Activated naive CD8-positive, alpha-beta T cell treated with anti-CD3 and anti-CD28 coated beads, Interleukin-2, amount 10 ng/mL, durations not matched to agents 7 days and 5 days (primary cell): ENCODE results near the gene CHERP. TPM values are rescaled to one million over a fixed set of nuclear protein-coding genes. Genes with fewer than 3 reads are reported as not detected.
"Not testable (repeated sequence)": the region's sequence is repeated elsewhere in the genome, so short reads cannot be mapped to it uniquely, and the experiment has no call there.

Experiments used
- ATAC-seq: fragments of 150-1000 bp; cut with Tn5 transposase; one replicate; pipeline ENCODE4 v1.10.0; 2021; ENCODE audit warnings: low read depth, moderate library complexity
- POLR2A ChIA-PET: fragments of 350-600 bp; sonication (Branson Sonifier 250); formaldehyde crosslinking; loops from one replicate; lab custom pipeline; 2021; ENCODE audit warnings: antibody characterized with exemption; lab: Charles Lee
- DNase-seq: peaks from one replicate; pipeline ENCODE4 v3.0.0; 2021
- H3K27ac Mint-ChIP-seq: one replicate; pipeline ENCODE4 v1.8.0; 2022; ENCODE audit warnings: mild to moderate bottlenecking, mixed read lengths
- H3K27me3 Mint-ChIP-seq: one replicate; pipeline ENCODE4 v1.8.0; 2022; ENCODE audit warnings: mild to moderate bottlenecking, moderate library complexity, mixed read lengths
- H3K36me3 Mint-ChIP-seq: one replicate; pipeline ENCODE4 v1.8.0; 2021; ENCODE audit warnings: mild to moderate bottlenecking, mixed read lengths
- H3K4me1 Mint-ChIP-seq: one replicate; pipeline ENCODE4 v1.8.0; 2021; ENCODE audit warnings: mixed read lengths
- H3K4me3 Mint-ChIP-seq: one replicate; pipeline ENCODE4 v1.8.0; 2022; ENCODE audit warnings: mild to moderate bottlenecking, moderate library complexity, mixed read lengths
- H3K9me3 Mint-ChIP-seq: one replicate; pipeline ENCODE4 v1.8.0; 2021; ENCODE audit warnings: mixed read lengths
- total RNA-seq, 2 experiments: library from RNA; stranded (reverse); gene quantifications; one replicate each; pipeline ENCODE4 v1.2.3, GENCODE V29; 2021

Gene CHERP
- total RNA-seq, 2 experiments from 2014 or later, result 65.5 to 67.0 TPM

GRCh38 chr19:16519230-16519687, 23.0 kb downstream of the CHERP start:
- H3K4me1 Mint-ChIP-seq, result peaks cover 8% of the 10 kb centered on the region
- no peak overlapping the region for H3K27ac Mint-ChIP-seq
- ATAC-seq, result no peak
- no peaks in the 10 kb centered on the region for H3K27me3 Mint-ChIP-seq
- H3K9me3 Mint-ChIP-seq, result no peaks in the 10 kb centered on the region
- H3K36me3 Mint-ChIP-seq, result peaks cover 19% of the 10 kb centered on the region
- POLR2A ChIA-PET, result no interaction called here
- no peak for DNase-seq
- H3K4me3 Mint-ChIP-seq, result no peak overlapping the region

DNA sequence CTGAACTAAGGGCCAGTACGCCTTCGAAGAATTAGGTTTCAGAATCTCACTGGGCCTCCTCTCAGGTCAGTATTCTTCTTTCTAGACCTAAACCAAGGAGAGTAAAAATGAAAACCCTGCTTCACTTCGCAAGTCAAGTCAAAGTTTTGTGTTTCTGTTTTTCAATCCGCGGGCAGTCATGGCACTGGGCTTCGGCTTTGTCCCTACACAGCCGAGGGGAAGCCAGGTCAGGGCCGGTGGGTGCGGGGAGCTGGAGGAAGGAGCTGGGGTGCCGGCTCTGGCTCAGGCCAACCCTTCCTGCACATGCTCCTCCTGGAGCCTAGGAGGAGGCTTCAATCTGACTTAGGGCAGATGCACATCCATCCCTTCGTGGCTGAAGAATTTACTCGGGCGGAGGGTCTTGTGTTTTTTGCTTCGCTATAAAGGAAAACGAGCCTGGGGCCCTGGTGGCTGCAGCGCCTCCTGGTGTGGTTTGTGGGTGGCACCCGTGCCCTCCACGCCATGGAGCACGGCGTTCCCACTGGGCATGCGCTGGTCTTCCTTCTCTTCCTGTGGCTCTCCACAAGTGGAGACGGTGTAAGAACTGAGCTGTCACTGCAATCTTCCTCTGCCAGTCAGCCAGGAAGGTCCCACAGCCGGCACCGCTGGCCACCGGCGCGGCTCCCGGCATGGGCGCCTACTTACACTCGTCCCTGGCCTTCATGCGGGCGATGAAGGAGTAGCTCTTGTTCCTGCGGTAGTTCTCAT, 23.6 kb downstream of the CHERP start:
- H3K27ac Mint-ChIP-seq, result no peak overlapping the region
- ATAC-seq (no peak), DNase-seq (no peak)
- no peaks in the 10 kb centered on the region for H3K27me3 Mint-ChIP-seq
- H3K36me3 Mint-ChIP-seq, result peaks cover 13% of the 10 kb centered on the region
- H3K9me3 Mint-ChIP-seq, result no peaks in the 10 kb centered on the region
- peaks cover 8% of the 10 kb centered on the region for H3K4me1 Mint-ChIP-seq
- no peak overlapping the region for H3K4me3 Mint-ChIP-seq
- POLR2A ChIA-PET, result interaction anchor here (1.2 kb wide), 1 partner anchor 10 kb away, joined by 3 read pairs; no protein-coding TSS in a partner anchor

DNA sequence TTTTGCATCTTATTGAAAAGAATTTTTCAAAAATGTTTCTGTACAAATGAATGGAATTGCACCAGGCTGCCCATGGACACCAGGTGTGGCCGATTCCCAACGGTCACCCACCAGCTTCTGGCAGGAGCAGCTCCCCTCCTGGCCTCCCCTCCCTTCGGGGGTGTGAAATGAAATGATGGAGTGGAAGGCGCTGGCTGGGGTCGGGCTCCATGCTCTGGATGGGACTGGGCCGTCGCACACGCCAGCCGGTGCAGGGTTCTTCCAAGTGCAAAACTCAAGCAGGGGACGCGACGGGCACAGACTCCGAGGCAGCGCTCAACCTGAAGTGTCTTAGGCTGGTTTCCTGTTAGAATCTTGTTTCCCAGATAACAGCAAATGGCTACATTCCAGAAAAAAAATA, 24.2 kb downstream of the CHERP start:
- Mint-ChIP-seq H3K27me3 (no peaks in the 10 kb centered on the region), H3K36me3 (peaks cover 11% of the 10 kb centered on the region), H3K4me1 (peaks cover 8% of the 10 kb centered on the region), H3K27ac (no peak overlapping the region), H3K9me3 (no peaks in the 10 kb centered on the region), H3K4me3 (no peak overlapping the region)
- DNase-seq, result no peak
- ATAC-seq, result no peak
- POLR2A ChIA-PET, result interaction anchor here (1.2 kb wide), 1 partner anchor 10 kb away, joined by 3 read pairs; no protein-coding TSS in a partner anchor

GRCh38 chr19:16516923-16517610, 25.2 kb downstream of the CHERP start:
- Mint-ChIP-seq H3K27me3 (no peaks in the 10 kb centered on the region), H3K9me3 (no peaks in the 10 kb centered on the region), H3K36me3 (peaks cover 6% of the 10 kb centered on the region), H3K4me1 (peaks cover 8% of the 10 kb centered on the region), H3K27ac (peak overlapping the region; percentile 56), H3K4me3 (no peak overlapping the region)
- ATAC-seq, result peak; percentile 19
- POLR2A ChIA-PET, result interaction anchor here (1.2 to 1.3 kb wide), 3 partner anchors 11 to 25 kb away, joined by 3 to 5 read pairs (median 4); partner anchors contain the start of gene CHERP
- DNase-seq, result no peak

- Mint-ChIP-seq H3K4me1 (peaks cover 8% of the 10 kb centered on the region), H3K4me3 (no peak overlapping the region), H3K27ac (no peak overlapping the region), H3K36me3 (peaks cover 6% of the 10 kb centered on the region), H3K9me3 (no peaks in the 10 kb centered on the region), H3K27me3 (no peaks in the 10 kb centered on the region)
- DNase-seq, result no peak
- POLR2A ChIA-PET, result interaction anchor here (1.3 kb wide), 1 partner anchor 26 kb away, joined by 5 read pairs; the partner anchor contains the start of gene CHERP
- ATAC-seq, result no peak
Measured at GRCh38 chr19:16516381-16516780, 25.9 kb downstream of the CHERP start.

DNA sequence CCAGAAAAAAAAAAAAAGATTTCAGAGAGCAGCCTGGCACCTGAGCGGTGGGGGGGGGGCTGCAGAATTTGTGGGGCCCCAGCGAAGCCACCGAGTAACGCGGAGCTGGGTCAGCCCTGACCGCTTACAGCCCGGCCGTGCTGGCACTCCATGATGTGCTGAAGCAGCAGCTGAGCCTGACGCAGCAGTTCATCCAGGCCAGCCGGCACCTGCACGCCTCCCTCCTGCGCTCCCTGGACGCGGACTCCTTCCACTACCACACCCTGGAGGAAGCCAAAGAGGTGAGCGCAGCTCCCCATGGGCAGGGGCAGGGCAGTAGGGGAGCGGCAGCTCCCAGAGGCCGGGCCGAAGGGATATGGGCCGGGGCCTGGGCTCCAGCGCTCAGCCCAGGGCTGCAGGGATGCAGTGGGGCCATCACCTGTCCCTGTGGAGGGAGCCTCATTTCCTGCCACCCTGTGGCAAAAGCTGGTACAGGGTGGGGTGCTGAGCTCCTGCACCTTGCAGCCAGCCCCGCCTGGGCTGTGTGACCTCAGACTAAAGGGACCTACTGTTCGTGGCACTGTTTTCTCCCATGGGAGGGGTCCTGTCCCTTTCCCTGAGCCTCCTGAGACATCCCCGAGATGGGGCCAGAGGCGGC, 27.7 kb downstream of the CHERP start:
- no peaks in the 10 kb centered on the region for H3K9me3 Mint-ChIP-seq
- H3K27ac Mint-ChIP-seq, result no peak overlapping the region
- peaks cover 8% of the 10 kb centered on the region for H3K4me1 Mint-ChIP-seq
- POLR2A ChIA-PET, result interaction anchor here (1.0 kb wide), 1 partner anchor 146 kb away, joined by 3 read pairs; the partner anchor contains the start of gene TMEM38A
- H3K27me3 Mint-ChIP-seq, result no peaks in the 10 kb centered on the region
- DNase-seq, result no peak
- H3K36me3 Mint-ChIP-seq, result peaks cover 5% of the 10 kb centered on the region
- no peak for ATAC-seq
- H3K4me3 Mint-ChIP-seq, result no peak overlapping the region

DNA sequence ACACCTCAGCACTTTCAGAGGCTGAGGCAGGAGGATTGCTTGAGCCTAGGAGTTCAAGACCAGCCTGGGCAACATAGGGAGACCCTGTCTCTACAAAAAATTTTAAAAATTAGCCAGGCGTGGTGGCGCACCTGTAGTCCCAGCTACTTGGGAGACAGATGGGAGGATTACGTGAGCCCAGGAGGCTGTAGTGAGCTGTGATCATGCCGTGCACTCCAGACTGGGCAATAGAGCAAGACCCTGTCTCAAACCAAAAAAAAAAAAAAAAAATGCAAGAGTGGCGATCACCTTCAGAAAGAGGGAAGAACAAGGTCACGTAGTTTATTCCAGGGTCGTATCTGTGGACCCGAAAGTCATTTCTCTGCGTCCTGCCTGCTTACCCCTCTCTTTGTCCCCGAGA, 29.6 kb downstream of the CHERP start:
- H3K27ac Mint-ChIP-seq, H3K9me3 Mint-ChIP-seq, H3K36me3 Mint-ChIP-seq, ATAC-seq, H3K27me3 Mint-ChIP-seq, POLR2A ChIA-PET, DNase-seq, H3K4me1 Mint-ChIP-seq, H3K4me3 Mint-ChIP-seq: not testable (repeated sequence)

GRCh38 chr19:16509141-16510061, 32.8 kb downstream of the CHERP start:
- DNase-seq (no peak), ATAC-seq (no peak)
- Mint-ChIP-seq H3K4me3 (no peak overlapping the region), H3K4me1 (no peaks in the 10 kb centered on the region), H3K27ac (no peak overlapping the region), H3K36me3 (peaks cover 1% of the 10 kb centered on the region), H3K9me3 (no peaks in the 10 kb centered on the region), H3K27me3 (no peaks in the 10 kb centered on the region)
- POLR2A ChIA-PET, result interaction anchor here (1.1 kb wide), 1 partner anchor 11 kb away, joined by 4 read pairs; no protein-coding TSS in a partner anchor

DNA sequence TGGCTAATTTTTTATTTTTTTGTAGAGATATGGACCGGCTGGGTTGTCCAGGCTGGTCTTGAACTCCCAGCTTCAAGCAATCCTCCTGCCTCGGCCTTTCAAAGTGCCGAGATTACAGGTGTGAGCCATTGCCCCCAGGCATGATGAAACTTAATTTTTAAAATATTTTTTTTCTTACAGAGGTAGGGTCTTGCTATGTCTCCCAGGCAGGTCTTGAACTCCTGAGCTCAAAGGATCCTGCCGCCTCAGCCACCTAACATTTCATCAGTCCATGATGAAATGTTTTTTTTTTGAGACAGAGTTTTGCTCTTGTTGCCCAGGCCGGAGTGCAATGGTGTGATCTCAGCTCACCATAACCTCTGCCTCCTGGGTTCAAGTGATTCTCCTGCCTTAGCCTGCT, 33.7 kb downstream of the CHERP start:
- POLR2A ChIA-PET, result no interaction called here
- H3K4me1 Mint-ChIP-seq, result no peaks in the 10 kb centered on the region
- no peaks in the 10 kb centered on the region for H3K27me3 Mint-ChIP-seq
- H3K36me3 Mint-ChIP-seq, result peaks cover 2% of the 10 kb centered on the region
- no peak for ATAC-seq
- no peak overlapping the region for H3K4me3 Mint-ChIP-seq
- DNase-seq, result no peak
- no peaks in the 10 kb centered on the region for H3K9me3 Mint-ChIP-seq
- H3K27ac Mint-ChIP-seq, result no peak overlapping the region

- H3K27ac Mint-ChIP-seq, result no peak overlapping the region
- H3K36me3 Mint-ChIP-seq, result peaks cover 2% of the 10 kb centered on the region
- ATAC-seq, result no peak
- H3K4me1 Mint-ChIP-seq, result no peaks in the 10 kb centered on the region
- POLR2A ChIA-PET, result no interaction called here
- H3K9me3 Mint-ChIP-seq, result no peaks in the 10 kb centered on the region
- H3K27me3 Mint-ChIP-seq, result no peaks in the 10 kb centered on the region
- no peak for DNase-seq
- no peak overlapping the region for H3K4me3 Mint-ChIP-seq
Measured at GRCh38 chr19:16506961-16507360, 35.3 kb downstream of the CHERP start.

GRCh38 chr19:16506161-16506560, 36.1 kb downstream of the CHERP start:
- H3K27me3 Mint-ChIP-seq, POLR2A ChIA-PET, H3K9me3 Mint-ChIP-seq, ATAC-seq, H3K27ac Mint-ChIP-seq, H3K4me1 Mint-ChIP-seq, H3K36me3 Mint-ChIP-seq, H3K4me3 Mint-ChIP-seq, DNase-seq: not testable (repeated sequence)

DNA sequence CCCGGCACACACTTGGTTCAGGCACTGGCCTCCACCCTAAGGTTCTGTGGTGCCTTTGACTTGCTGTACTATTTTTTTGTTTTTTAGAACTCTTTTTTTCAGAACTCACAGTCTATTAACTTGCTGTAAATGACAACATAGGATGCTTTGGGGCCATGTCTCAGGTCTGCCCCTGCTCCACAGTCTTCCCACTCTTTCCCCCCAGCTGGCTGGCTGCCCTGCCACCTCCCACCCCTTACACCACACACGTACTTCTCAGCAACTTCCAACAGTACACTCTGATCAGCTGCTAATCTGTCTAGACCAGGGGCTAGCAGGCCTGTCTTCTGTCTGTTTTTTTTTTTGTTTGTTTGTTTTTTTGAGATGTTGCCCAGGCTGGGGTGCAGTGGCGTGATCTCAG, 38.0 kb downstream of the CHERP start:
- Mint-ChIP-seq H3K9me3 (no peaks in the 10 kb centered on the region), H3K27ac (peak overlapping the region; percentile 34), H3K27me3 (no peaks in the 10 kb centered on the region), H3K4me3 (no peak overlapping the region), H3K4me1 (peaks cover 3% of the 10 kb centered on the region), H3K36me3 (peaks cover 6% of the 10 kb centered on the region)
- POLR2A ChIA-PET, result interaction anchor here (0.7 kb wide), 1 partner anchor 11 kb away, joined by 4 read pairs; no protein-coding TSS in a partner anchor
- no peak for DNase-seq
- ATAC-seq, result no peak
